ENCODE measurements around the gene CDK2AP2. TPM values are rescaled to one million over a fixed set of nuclear protein-coding genes. Genes with fewer than 3 reads are reported as not detected.

Gene CDK2AP2
- total and polyA plus RNA-seq, 7 donors: 13.3 to 126 (median 32.9) TPM

DNA sequence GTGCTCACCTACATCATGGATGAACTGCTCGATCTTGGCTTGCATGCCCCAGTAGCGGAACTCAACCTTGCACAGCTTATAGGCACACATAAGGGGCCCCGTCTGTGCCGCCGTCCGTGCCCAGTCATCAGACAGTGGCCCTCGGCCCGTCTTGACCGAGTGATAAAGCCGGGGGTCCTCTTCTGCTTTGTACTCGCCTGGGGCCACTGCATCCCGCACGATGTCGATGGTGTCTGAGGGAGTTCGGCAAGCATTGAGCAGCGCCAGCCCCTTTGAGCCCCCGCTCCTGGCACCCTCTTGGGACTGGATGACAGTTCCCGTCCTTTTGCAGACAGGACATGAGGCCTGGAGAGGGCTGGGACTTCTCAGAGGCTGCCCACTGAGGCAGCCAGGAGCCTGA, 6.1 kb downstream of the CDK2AP2 start:
- Histone ChIP-seq H3K4me3 (no peak overlapping the region), H3K9me3 (no peaks in the 10 kb centered on the region), H3K36me3 (peaks cover 0 to 4% (median 0%) of the 10 kb centered on the region in 4 donors), H3K27ac (no peak overlapping the region), H3K27me3 (peaks cover 9 to 43% (median 30%) of the 10 kb centered on the region in 3 donors), H3K4me1 (peaks cover 0 to 38% (median 34%) of the 10 kb centered on the region in 4 donors)
- no peak for DNase-seq
- 97% methylated on average over 18 of the region's 18 CpGs for WGBS, 2 donors
- intact Hi-C loops (cut with DNase I): no loop called here
- TF ChIP-seq POLR2A (IDR thresholded peaks at IDR 0.05) (no peak), EP300 (IDR thresholded peaks at IDR 0.05) (no peak), POLR2AphosphoS5 (IDR thresholded peaks at IDR 0.05) (no peak)
- TF ChIP-seq, protein P1, sequence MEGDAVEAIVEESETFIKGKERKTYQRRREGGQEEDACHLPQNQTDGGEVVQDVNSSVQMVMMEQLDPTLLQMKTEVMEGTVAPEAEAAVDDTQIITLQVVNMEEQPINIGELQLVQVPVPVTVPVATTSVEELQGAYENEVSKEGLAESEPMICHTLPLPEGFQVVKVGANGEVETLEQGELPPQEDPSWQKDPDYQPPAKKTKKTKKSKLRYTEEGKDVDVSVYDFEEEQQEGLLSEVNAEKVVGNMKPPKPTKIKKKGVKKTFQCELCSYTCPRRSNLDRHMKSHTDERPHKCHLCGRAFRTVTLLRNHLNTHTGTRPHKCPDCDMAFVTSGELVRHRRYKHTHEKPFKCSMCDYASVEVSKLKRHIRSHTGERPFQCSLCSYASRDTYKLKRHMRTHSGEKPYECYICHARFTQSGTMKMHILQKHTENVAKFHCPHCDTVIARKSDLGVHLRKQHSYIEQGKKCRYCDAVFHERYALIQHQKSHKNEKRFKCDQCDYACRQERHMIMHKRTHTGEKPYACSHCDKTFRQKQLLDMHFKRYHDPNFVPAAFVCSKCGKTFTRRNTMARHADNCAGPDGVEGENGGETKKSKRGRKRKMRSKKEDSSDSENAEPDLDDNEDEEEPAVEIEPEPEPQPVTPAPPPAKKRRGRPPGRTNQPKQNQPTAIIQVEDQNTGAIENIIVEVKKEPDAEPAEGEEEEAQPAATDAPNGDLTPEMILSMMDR (IDR thresholded peaks at IDR 0.05): no peak

DNA sequence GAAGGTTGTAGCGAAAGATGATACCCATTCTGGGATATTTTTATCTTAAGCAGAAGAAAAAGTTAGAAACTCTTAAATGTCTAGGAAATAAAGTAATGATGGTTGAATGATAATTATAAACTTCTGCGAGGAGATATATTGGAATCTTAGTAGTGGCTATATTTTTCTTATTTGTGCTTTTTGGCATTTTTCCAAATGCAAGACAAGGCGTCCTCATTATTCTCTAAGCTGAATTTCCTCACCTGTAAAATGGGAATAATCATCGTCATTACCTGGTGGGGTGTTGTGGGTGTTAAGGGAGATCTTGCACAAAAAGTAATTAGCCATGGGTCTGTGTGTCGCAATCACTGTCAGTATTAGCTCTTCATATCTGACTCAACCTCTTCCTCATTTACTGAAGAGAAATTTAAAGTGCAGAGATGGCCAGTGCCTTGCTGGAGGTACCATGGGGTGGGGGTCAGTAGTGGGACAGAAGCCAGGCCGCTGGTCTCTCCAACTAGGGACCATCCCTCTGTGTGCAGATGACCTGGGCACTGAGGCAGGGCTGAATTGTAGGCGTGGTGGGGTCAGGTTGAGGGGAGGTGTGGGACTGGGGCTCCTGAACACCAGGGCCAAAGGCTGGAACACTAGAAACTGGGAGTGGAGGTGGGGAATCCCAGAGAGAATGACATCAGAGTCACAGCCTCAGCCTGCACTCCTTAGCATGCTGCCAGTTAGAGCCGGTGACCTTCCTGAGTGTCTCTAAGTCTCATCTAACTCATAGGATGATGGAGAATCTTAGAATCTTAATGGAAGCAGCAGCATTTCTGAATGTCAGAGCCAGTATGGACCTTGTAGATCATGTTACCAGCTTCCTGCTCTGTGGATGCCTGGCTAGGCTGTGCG, 6.9 kb downstream of the CDK2AP2 start:
- no peaks in the 10 kb centered on the region for H3K36me3 ChIP-seq
- no peaks in the 10 kb centered on the region for H3K9me3 ChIP-seq
- no peak overlapping the region for H3K4me3 ChIP-seq
- H3K27ac ChIP-seq: no peak overlapping the region
- peaks cover 0 to 30% (median 26%) of the 10 kb centered on the region in 4 donors for H3K4me1 ChIP-seq
- TF ChIP-seq EP300 (IDR thresholded peaks at IDR 0.05) (no peak), POLR2AphosphoS5 (IDR thresholded peaks at IDR 0.05) (no peak), POLR2A (IDR thresholded peaks at IDR 0.05) (no peak)
- TF ChIP-seq, protein P1 (IDR thresholded peaks at IDR 0.05): no peak
- WGBS, 2 donors: 93 to 95% methylated on average over 9 of the region's 9 CpGs
- intact Hi-C loops (cut with DNase I): no loop called here
- DNase-seq: no peak
- peaks cover 9 to 43% (median 30%) of the 10 kb centered on the region in 3 donors for H3K27me3 ChIP-seq

DNA sequence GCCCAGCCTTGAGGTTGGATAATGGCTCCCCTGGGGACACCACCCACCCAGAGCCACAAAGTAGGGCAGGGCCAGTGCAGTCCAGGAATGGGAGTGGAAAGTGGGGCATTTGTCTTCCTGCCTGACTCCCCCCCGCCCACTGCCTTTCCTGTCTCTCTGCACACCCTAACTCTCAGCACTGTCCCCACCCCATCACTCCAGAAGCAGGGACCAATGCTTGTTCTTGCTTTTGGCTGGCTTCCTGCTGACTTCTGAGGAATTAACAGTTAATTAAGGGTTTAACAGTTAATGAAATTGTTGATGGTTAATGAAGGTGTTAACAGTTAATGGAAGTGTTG, 7.5 kb downstream of the CDK2AP2 start:
- Histone ChIP-seq H3K27me3 (peaks cover 9 to 43% (median 30%) of the 10 kb centered on the region in 3 donors), H3K4me1 (peaks cover 0 to 24% (median 20%) of the 10 kb centered on the region in 4 donors), H3K4me3 (no peak overlapping the region), H3K27ac (no peak overlapping the region), H3K36me3 (no peaks in the 10 kb centered on the region), H3K9me3 (no peaks in the 10 kb centered on the region)
- no peak for DNase-seq
- WGBS, 2 donors: 83 to 100% methylated on average over 1 of the region's 1 CpG
- TF ChIP-seq, protein P1 (IDR thresholded peaks at IDR 0.05): no peak
- no peak for TF ChIP-seq EP300 (IDR thresholded peaks at IDR 0.05)
- TF ChIP-seq POLR2AphosphoS5 (IDR thresholded peaks at IDR 0.05): no peak
- TF ChIP-seq POLR2A (IDR thresholded peaks at IDR 0.05): no peak
- intact Hi-C loops (cut with DNase I): no loop called here

DNA sequence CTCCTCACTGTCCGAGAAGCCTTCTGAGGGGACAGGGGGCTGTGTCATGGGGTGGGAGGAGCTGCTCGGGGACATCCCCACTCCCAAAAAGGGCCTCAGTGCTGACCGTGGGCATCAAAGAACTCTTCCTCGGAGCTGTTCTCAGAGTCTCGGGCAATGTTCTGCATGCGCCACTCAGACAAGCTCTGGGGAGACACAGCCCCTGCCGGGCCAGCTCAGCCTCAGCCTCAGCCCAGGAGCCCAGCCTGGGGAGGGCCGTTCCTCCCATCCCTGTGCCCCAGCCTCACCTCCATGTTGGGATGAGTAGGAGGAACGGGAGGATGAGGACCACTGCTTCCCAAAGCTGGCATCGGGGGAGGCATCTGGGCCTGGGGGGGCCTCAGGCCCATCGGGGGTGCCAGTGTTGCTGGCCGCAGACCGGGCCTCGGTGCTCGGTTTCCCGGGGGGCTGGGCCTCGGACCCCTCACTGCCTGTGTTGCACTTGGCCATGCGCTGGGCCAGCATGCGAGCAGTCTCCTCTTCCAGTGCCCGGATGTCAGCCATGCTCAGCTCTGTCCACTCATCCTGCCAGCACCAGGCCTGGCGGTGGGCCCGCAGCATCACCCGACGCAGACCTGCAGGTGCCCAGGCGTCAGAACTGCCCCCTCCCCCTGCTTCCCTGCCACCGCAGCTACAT, 8.0 kb downstream of the CDK2AP2 start:
- peaks cover 9 to 39% (median 27%) of the 10 kb centered on the region in 3 donors for H3K27me3 ChIP-seq
- 97% methylated on average over 26 of the region's 26 CpGs for WGBS, 2 donors

More for the DNA sequence above, 8.0 kb downstream of the CDK2AP2 start:
- Histone ChIP-seq H3K4me3 (no peak overlapping the region), H3K9me3 (no peaks in the 10 kb centered on the region), H3K4me1 (peaks cover 0 to 19% (median 15%) of the 10 kb centered on the region in 4 donors), H3K36me3 (no peaks in the 10 kb centered on the region), H3K27ac (no peak overlapping the region)
- no peak for TF ChIP-seq POLR2AphosphoS5 (IDR thresholded peaks at IDR 0.05)
- TF ChIP-seq EP300 (IDR thresholded peaks at IDR 0.05): no peak
- TF ChIP-seq POLR2A (IDR thresholded peaks at IDR 0.05): no peak
- TF ChIP-seq, protein P1 (IDR thresholded peaks at IDR 0.05): no peak
- intact Hi-C loops (cut with DNase I): no loop called here
- no peak for DNase-seq
